Transverse colon (tissue), 4 donors: ENCODE data around the gene GTF2F2.

Source experiments
- EP300 ChIP-seq: sonication (generic); formaldehyde crosslinking; IDR thresholded peaks from one replicate; pipeline ENCODE4 v1.6.1; 2017; ENCODE audit warnings: antibody characterized with exemption, low read depth
- POLR2A ChIP-seq: fragments of 450-650 bp; IDR thresholded peaks from one replicate; pipeline ENCODE4 v1.6.1; 2016; ENCODE audit warnings: antibody characterized with exemption, mild to moderate bottlenecking, moderate library complexity
- POLR2AphosphoS5 ChIP-seq, 3 donors: sonication (generic); formaldehyde crosslinking; IDR thresholded peaks; one replicate each; pipeline ENCODE4 v1.6.1; 2016; ENCODE audit warnings: antibody characterized with exemption in 3 of 3
- TF ChIP-seq, protein P1 (sequence below), 5 experiments: fragments of 200-600 bp in 3 of 5; fragments of 450-650 bp in 2 of 5; sonication (generic) in 3 of 5; IDR thresholded peaks; 1 replicate in 2 of 5; 2 replicates in 3 of 5; pipeline ENCODE4 v1.5.1; 2016 to 2017; ENCODE audit warnings: antibody characterized with exemption in 5 of 5, inconsistent platforms in 3 of 5, mild to moderate bottlenecking in 2 of 5, moderate library complexity in 1 of 5

GRCh38 chr13:45073809-45074208 lies 46.5 kb upstream of the GTF2F2 start:
- TF ChIP-seq, protein P1, sequence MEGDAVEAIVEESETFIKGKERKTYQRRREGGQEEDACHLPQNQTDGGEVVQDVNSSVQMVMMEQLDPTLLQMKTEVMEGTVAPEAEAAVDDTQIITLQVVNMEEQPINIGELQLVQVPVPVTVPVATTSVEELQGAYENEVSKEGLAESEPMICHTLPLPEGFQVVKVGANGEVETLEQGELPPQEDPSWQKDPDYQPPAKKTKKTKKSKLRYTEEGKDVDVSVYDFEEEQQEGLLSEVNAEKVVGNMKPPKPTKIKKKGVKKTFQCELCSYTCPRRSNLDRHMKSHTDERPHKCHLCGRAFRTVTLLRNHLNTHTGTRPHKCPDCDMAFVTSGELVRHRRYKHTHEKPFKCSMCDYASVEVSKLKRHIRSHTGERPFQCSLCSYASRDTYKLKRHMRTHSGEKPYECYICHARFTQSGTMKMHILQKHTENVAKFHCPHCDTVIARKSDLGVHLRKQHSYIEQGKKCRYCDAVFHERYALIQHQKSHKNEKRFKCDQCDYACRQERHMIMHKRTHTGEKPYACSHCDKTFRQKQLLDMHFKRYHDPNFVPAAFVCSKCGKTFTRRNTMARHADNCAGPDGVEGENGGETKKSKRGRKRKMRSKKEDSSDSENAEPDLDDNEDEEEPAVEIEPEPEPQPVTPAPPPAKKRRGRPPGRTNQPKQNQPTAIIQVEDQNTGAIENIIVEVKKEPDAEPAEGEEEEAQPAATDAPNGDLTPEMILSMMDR (IDR thresholded peaks at IDR 0.05): no peak
- TF ChIP-seq POLR2A (no peak), EP300 (no peak), POLR2AphosphoS5 (IDR thresholded peaks at IDR 0.05) (no peak)
